Central memory CD8-positive, alpha-beta T cell (primary cell): ENCODE data around the gene RCAN1.

ENCODE experiments used
- ATAC-seq: fragments of 150-1000 bp; cut with Tn5 transposase; replicated peaks from 2 replicates; pipeline ENCODE4 v1.10.0; 2022; ENCODE audit warnings: mild to moderate bottlenecking, moderate FRiP score, moderate number of reproducible peaks; ENCODE audit not compliant: poor library complexity, severe bottlenecking; ENCODE audit errors: extremely low read depth
- DNase-seq, 2 donors: peaks; one replicate each; pipeline ENCODE4 v3.0.0; 2021; ENCODE audit warnings: low spot score in 2 of 2
- H3K27ac Mint-ChIP-seq: one replicate; pipeline ENCODE4 v1.8.0; 2022; ENCODE audit warnings: low read depth, mild to moderate bottlenecking, moderate library complexity, mixed read lengths
- H3K27me3 Mint-ChIP-seq: one replicate; pipeline ENCODE4 v1.8.0; 2022; ENCODE audit warnings: mixed read lengths
- H3K36me3 Mint-ChIP-seq: one replicate; pipeline ENCODE4 v1.8.0; 2022; ENCODE audit warnings: mild to moderate bottlenecking, moderate library complexity, mixed read lengths; ENCODE audit not compliant: insufficient read depth
- H3K4me1 Mint-ChIP-seq: one replicate; pipeline ENCODE4 v1.8.0; 2022; ENCODE audit warnings: mixed read lengths
- H3K4me3 Mint-ChIP-seq: one replicate; pipeline ENCODE4 v1.8.0; 2022; ENCODE audit warnings: mild to moderate bottlenecking, moderate library complexity, mixed read lengths
- H3K9me3 Mint-ChIP-seq: one replicate; pipeline ENCODE4 v1.8.0; 2022; ENCODE audit warnings: mixed read lengths

Gene RCAN1

DNA sequence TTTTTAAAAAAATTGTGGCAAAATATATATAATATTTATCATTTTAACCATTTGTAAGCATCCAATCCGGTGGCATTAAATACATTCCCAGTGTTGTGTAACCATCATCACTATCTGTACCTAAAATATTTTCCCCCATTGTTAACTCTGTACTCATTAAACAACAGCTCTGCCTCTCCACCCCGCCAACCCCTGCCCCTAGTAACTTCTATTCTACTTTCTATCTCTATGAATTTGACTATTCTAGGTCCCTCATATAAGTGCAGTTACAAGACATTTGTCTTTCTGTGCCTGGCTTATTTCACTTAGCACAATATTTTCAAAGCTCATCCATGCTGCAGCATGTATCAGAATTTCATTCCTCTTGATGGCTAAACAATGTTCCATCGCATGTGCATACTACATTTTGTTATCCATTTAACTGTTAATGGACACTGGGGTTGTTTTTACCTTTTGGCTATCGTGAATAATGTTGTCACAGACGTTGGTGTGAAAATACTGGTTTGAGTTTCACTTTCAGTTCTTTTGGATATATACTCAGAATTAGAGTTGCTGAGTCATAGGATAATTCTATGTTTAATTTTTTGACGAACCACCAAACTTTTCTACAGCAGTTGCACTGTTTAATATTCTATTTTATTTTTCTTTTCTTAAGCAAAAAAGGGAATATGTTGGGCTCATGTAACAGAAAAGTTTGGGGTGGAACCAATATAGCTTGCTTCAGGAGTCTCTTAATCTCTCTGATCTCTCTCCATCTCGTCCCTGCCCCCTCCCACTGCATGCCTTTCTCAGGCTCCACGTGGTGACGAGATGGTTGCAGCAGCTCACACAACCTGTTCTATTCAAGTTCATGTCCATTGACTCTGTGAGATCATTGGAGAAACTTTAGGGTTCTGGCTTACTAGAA is 25.2 kb upstream of the RCAN1 start:
- peaks cover 2% of the 10 kb centered on the region for H3K36me3 Mint-ChIP-seq
- peak; percentile 49 for ATAC-seq
- no peak for DNase-seq
- peaks cover 15% of the 10 kb centered on the region for H3K4me1 Mint-ChIP-seq
- peaks cover under 1% of the 10 kb centered on the region for H3K27me3 Mint-ChIP-seq
- peak overlapping the region; percentile 72 for H3K4me3 Mint-ChIP-seq
- H3K9me3 Mint-ChIP-seq: no peaks in the 10 kb centered on the region
- peak overlapping the region; percentile 71 for H3K27ac Mint-ChIP-seq

- DNase-seq (no peak), ATAC-seq (no peak)
- Mint-ChIP-seq H3K36me3 (peaks cover 2% of the 10 kb centered on the region), H3K27ac (peak overlapping the region; percentile 25), H3K9me3 (no peaks in the 10 kb centered on the region), H3K4me1 (peaks cover 15% of the 10 kb centered on the region), H3K4me3 (peak overlapping the region; percentile 72), H3K27me3 (peaks cover 9% of the 10 kb centered on the region)
These were observed 24.3 kb upstream of the RCAN1 start for GRCh38 chr21:34639250-34639649.

DNA sequence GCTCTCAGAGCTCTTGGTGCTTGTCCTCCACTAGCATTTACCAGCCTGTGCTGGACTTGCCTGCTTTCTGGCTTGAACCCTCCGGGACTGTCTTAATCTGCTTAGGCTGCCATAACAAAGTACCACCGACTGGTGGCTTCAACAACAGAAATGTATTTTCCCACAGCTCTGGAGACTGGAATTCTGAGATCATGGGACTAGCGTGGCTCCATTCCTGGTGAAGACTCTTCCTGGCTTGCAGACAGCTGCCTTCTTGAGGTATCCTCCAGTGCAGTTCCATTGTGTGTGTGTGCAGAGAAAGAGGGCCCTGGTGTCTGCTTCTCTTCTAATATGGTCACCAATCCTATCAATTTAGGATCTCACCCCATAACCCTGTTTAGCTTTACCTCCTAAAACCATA is 22.0 kb upstream of the RCAN1 start:
- peaks cover 19% of the 10 kb centered on the region for H3K27me3 Mint-ChIP-seq
- H3K36me3 Mint-ChIP-seq: peaks cover 2% of the 10 kb centered on the region
- H3K4me3 Mint-ChIP-seq: no peak overlapping the region
- no peak overlapping the region for H3K27ac Mint-ChIP-seq
- DNase-seq (no peak), ATAC-seq (no peak)
- H3K9me3 Mint-ChIP-seq: no peaks in the 10 kb centered on the region
- H3K4me1 Mint-ChIP-seq: peaks cover 15% of the 10 kb centered on the region

DNA sequence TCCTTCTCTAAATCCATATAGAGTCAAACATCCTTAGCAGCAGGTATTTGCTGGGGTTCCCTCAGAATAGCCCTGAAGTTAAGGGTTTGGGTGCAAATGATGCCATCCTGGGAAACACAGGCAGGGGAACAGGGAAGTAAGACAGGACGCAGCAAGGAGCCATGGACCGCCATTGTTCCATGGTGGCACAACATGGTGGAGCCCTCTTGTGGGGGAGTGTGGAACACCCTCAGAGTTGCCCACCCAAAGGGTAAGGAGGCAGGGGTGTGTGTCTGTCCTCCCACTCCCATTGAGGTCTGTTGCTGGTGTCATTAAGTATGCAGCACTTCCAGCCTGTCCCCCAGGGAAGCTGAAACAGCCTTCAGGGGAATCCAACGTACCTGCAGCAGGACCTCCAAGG is 20.4 kb upstream of the RCAN1 start:
- peaks cover 2% of the 10 kb centered on the region for H3K36me3 Mint-ChIP-seq

GRCh38 chr21:34632498-34632897 is 17.6 kb upstream of the RCAN1 start:
- DNase-seq: no peak
- no peak for ATAC-seq
- Mint-ChIP-seq H3K4me3 (no peak overlapping the region), H3K9me3 (no peaks in the 10 kb centered on the region), H3K36me3 (peaks cover 2% of the 10 kb centered on the region), H3K27ac (no peak overlapping the region), H3K27me3 (peaks cover 19% of the 10 kb centered on the region), H3K4me1 (no peaks in the 10 kb centered on the region)

More for the DNA sequence above, 20.4 kb upstream of the RCAN1 start:
- peaks cover 19% of the 10 kb centered on the region for H3K27me3 Mint-ChIP-seq
- no peaks in the 10 kb centered on the region for H3K9me3 Mint-ChIP-seq
- H3K4me1 Mint-ChIP-seq: peaks cover 7% of the 10 kb centered on the region
- DNase-seq (no peak), ATAC-seq (no peak)
- H3K27ac Mint-ChIP-seq: no peak overlapping the region
- no peak overlapping the region for H3K4me3 Mint-ChIP-seq

GRCh38 chr21:34630536-34631143 is 15.7 kb upstream of the RCAN1 start:
- Mint-ChIP-seq H3K4me1 (no peaks in the 10 kb centered on the region), H3K4me3 (no peak overlapping the region), H3K36me3 (no peaks in the 10 kb centered on the region), H3K27ac (no peak overlapping the region), H3K9me3 (no peaks in the 10 kb centered on the region), H3K27me3 (peaks cover 36% of the 10 kb centered on the region)
- DNase-seq: peak in 1 of 2 donors; percentile 27
- no peak for ATAC-seq

DNA sequence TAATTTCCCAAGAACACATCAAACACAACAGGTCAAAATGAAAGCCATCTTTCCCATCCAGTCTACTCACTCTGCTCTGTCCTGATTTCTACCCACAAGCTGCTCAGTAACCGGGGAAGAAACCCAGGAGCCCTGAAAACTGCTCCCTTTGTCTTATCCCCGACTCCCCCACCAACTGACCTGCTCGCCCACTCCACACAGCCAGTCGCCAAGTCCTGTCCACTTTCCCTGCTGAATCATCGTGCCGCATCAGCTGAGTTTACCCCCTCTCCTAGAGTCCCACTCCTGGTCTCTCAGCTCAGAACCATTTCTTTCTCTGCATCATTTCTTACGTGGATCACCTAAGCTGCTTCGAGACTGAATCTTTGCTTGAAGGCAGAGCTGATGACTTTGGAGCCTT is 11.2 kb upstream of the RCAN1 start:
- no peaks in the 10 kb centered on the region for H3K9me3 Mint-ChIP-seq
- DNase-seq: no peak
- H3K4me3 Mint-ChIP-seq: no peak overlapping the region
- H3K36me3 Mint-ChIP-seq: no peaks in the 10 kb centered on the region
- H3K27ac Mint-ChIP-seq: no peak overlapping the region
- H3K27me3 Mint-ChIP-seq: peaks cover 55% of the 10 kb centered on the region
- ATAC-seq: no peak
- H3K4me1 Mint-ChIP-seq: no peaks in the 10 kb centered on the region

DNA sequence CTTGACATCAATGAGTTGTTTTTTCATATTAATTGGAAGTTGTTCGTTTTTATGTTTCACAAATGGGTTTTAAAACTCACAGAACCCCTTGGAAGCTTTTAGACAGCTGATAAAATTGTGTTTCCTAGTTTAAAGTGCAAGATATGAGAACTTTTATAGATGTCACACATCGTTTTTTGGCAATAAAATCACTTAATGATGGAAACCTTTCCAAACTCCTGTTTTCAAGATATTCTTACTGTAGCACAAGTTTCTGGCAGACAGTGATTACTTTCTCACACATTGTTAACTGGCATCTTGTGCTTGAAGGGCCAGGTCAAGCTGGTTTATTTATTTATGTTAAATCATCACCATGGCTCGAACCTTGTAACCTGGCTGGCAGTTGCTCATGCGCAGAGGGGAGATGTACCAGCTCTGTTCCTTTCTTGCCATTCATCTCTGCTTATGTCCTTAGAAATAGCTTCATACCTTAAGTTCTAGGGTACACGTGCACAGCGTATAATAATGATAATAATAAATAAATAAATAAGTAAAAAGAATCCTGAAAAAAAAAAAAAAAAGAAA is 10.2 kb upstream of the RCAN1 start:
- Mint-ChIP-seq H3K4me3 (no peak overlapping the region), H3K4me1 (no peaks in the 10 kb centered on the region), H3K27me3 (peaks cover 65% of the 10 kb centered on the region), H3K27ac (no peak overlapping the region), H3K9me3 (no peaks in the 10 kb centered on the region), H3K36me3 (no peaks in the 10 kb centered on the region)
- DNase-seq: no peak
- no peak for ATAC-seq

DNA sequence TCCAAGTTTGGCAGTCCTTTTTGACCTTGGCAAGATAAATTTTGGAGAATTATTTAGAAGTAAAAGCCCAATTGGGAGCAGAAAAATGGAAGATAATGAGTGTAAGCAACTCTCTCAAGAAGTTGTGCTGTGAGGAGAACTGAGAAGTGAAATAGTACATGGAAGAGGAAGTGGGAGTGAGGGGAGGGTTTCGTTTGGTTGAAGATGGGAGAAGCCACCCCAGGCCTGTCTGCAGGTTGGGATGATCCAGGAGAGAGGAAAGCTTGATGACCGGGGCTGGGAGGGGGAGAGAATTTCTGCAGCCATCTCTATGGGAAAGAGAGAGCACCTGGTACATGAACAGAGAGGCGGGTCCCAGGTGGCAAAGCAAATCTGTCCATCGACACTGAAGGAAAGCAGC is 8.6 kb upstream of the RCAN1 start:
- ATAC-seq: no peak
- no peaks in the 10 kb centered on the region for H3K36me3 Mint-ChIP-seq
- H3K9me3 Mint-ChIP-seq: no peaks in the 10 kb centered on the region
- H3K27me3 Mint-ChIP-seq: peaks cover 68% of the 10 kb centered on the region
- H3K27ac Mint-ChIP-seq: no peak overlapping the region
- no peaks in the 10 kb centered on the region for H3K4me1 Mint-ChIP-seq
- DNase-seq: no peak
- H3K4me3 Mint-ChIP-seq: no peak overlapping the region

GRCh38 chr21:34621434-34622350 is 6.8 kb upstream of the RCAN1 start:
- DNase-seq (no peak), ATAC-seq (no peak)
- Mint-ChIP-seq H3K4me3 (no peak overlapping the region), H3K4me1 (no peaks in the 10 kb centered on the region), H3K9me3 (no peaks in the 10 kb centered on the region), H3K36me3 (no peaks in the 10 kb centered on the region), H3K27me3 (peaks cover 62% of the 10 kb centered on the region), H3K27ac (no peak overlapping the region)

- no peak for DNase-seq
- no peak for ATAC-seq
- Mint-ChIP-seq H3K4me1 (peaks cover 5% of the 10 kb centered on the region), H3K36me3 (no peaks in the 10 kb centered on the region), H3K27me3 (peaks cover 46% of the 10 kb centered on the region), H3K9me3 (no peaks in the 10 kb centered on the region), H3K27ac (no peak overlapping the region), H3K4me3 (no peak overlapping the region)
These were observed 5.1 kb upstream of the RCAN1 start for GRCh38 chr21:34619841-34620665.
